ENCODE data around the gene ERCC6. TPM values are rescaled to one million over a fixed set of nuclear protein-coding genes. Genes with fewer than 3 reads are reported as not detected.
A peak's percentile ranks its signal among the peaks of the same experiment; 100 is the strongest.

ERCC6 gene
- total RNA-seq (10 to 100 TPM; 36.2 to 48.4 TPM), polyA plus RNA-seq (10 to 100 TPM in 1 of 2 donors, 1 to 10 TPM in 1; 8.5 to 16.0 TPM)
- long read RNA-seq, donor 1, partial matches to known transcripts, result 4 of 24 reads
- long read RNA-seq, donor 1, other reads (novel, unspliced or antisense), result 14 of 24 reads
- long read RNA-seq, donor 2, full-length matches to known transcripts, result 4 of 13 reads
- long read RNA-seq, donor 2, partial matches to known transcripts, result 3 of 13 reads
- long read RNA-seq, donor 2, other reads (novel, unspliced or antisense), result 6 of 13 reads

- WGBS, 2 donors, result 1% methylated on average over 75 of the region's 75 CpGs
- DNase-seq, result peak; percentile 99
- Histone ChIP-seq H3K9me3 (ENCODE audit: control insufficient read depth, low read length) (no peaks in the 10 kb centered on the region), H3K4me1 (ENCODE audit: control insufficient read depth in 1 of 2, insufficient read depth in 2 of 2, low read length in 2 of 2) (peaks cover 0 to 3% of the 10 kb centered on the region in 2 donors), H3K27ac (ENCODE audit: low read depth in 1 of 2, low read length in 2 of 2) (peak within 1 kb of the TSS in 1 of 2 donors; percentile 74), H3K36me3 (ENCODE audit: control insufficient read depth in 1 of 2, insufficient read depth in 2 of 2, low read length in 1 of 2) (no peaks in the 10 kb centered on the region), H3K4me3 (ENCODE audit: low read length in 2 of 2) (peak within 1 kb of the TSS; percentile 54 to 80), H3K27me3 (ENCODE audit: control insufficient read depth in 1 of 2, insufficient read depth in 2 of 2, low read length in 1 of 2) (no peaks in the 10 kb centered on the region)
- intact Hi-C loops (cut with DNase I), result no loop called here
- ATAC-seq (ENCODE audit: low FRiP score), result peak; percentile 99
Measured at GRCh38 chr10:49538381-49539319, at the start of gene ERCC6. Gene ERCC6, minus strand, starts transcription at chr10:49539121.

- Histone ChIP-seq H3K27ac (ENCODE audit: low read depth in 1 of 2, low read length in 2 of 2) (no peak overlapping the region), H3K4me3 (ENCODE audit: low read length in 2 of 2) (no peak overlapping the region), H3K27me3 (ENCODE audit: control insufficient read depth in 1 of 2, insufficient read depth in 2 of 2, low read length in 1 of 2) (no peaks in the 10 kb centered on the region), H3K36me3 (ENCODE audit: control insufficient read depth in 1 of 2, insufficient read depth in 2 of 2, low read length in 1 of 2) (no peaks in the 10 kb centered on the region), H3K9me3 (ENCODE audit: control insufficient read depth, low read length) (no peaks in the 10 kb centered on the region), H3K4me1 (ENCODE audit: control insufficient read depth in 1 of 2, insufficient read depth in 2 of 2, low read length in 2 of 2) (no peaks in the 10 kb centered on the region)
- ATAC-seq (ENCODE audit: low FRiP score), result no peak
- 81 to 88% methylated on average over 4 of the region's 4 CpGs for WGBS, 2 donors
- intact Hi-C loops (cut with DNase I), result no loop called here
- DNase-seq, result no peak
Measured at GRCh38 chr10:49587981-49588380, 49.1 kb upstream of the ERCC6 start.

- no peak for DNase-seq
- Histone ChIP-seq H3K36me3 (ENCODE audit: control insufficient read depth in 1 of 2, insufficient read depth in 2 of 2, low read length in 1 of 2) (no peaks in the 10 kb centered on the region), H3K27ac (ENCODE audit: low read depth in 1 of 2, low read length in 2 of 2) (no peak overlapping the region), H3K27me3 (ENCODE audit: control insufficient read depth in 1 of 2, insufficient read depth in 2 of 2, low read length in 1 of 2) (no peaks in the 10 kb centered on the region), H3K4me1 (ENCODE audit: control insufficient read depth in 1 of 2, insufficient read depth in 2 of 2, low read length in 2 of 2) (no peaks in the 10 kb centered on the region), H3K4me3 (ENCODE audit: low read length in 2 of 2) (no peak overlapping the region), H3K9me3 (ENCODE audit: control insufficient read depth, low read length) (no peaks in the 10 kb centered on the region)
- intact Hi-C loops (cut with DNase I), result no loop called here
- ATAC-seq (ENCODE audit: low FRiP score), result no peak
Measured at GRCh38 chr10:49585387-49585786, 46.5 kb upstream of the ERCC6 start.

- WGBS, 2 donors, result 4% methylated on average over 2 of the region's 2 CpGs
- intact Hi-C loops (cut with DNase I), result no loop called here
- Histone ChIP-seq H3K4me1 (ENCODE audit: control insufficient read depth in 1 of 2, insufficient read depth in 2 of 2, low read length in 2 of 2) (peaks cover 0 to 5% of the 10 kb centered on the region in 2 donors), H3K9me3 (ENCODE audit: control insufficient read depth, low read length) (no peaks in the 10 kb centered on the region), H3K27me3 (ENCODE audit: control insufficient read depth in 1 of 2, insufficient read depth in 2 of 2, low read length in 1 of 2) (no peaks in the 10 kb centered on the region), H3K36me3 (ENCODE audit: control insufficient read depth in 1 of 2, insufficient read depth in 2 of 2, low read length in 1 of 2) (no peaks in the 10 kb centered on the region), H3K27ac (ENCODE audit: low read depth in 1 of 2, low read length in 2 of 2) (peak overlapping the region in 1 of 2 donors; percentile 44), H3K4me3 (ENCODE audit: low read length in 2 of 2) (no peak overlapping the region)
- DNase-seq (no peak), ATAC-seq (ENCODE audit: low FRiP score) (no peak)
Measured at GRCh38 chr10:49579621-49580020, 40.7 kb upstream of the ERCC6 start.

GRCh38 chr10:49578392-49578791, 39.5 kb upstream of the ERCC6 start:
- DNase-seq (no peak), ATAC-seq (ENCODE audit: low FRiP score) (no peak)
- Histone ChIP-seq H3K27me3 (ENCODE audit: control insufficient read depth in 1 of 2, insufficient read depth in 2 of 2, low read length in 1 of 2) (no peaks in the 10 kb centered on the region), H3K36me3 (ENCODE audit: control insufficient read depth in 1 of 2, insufficient read depth in 2 of 2, low read length in 1 of 2) (no peaks in the 10 kb centered on the region), H3K4me1 (ENCODE audit: control insufficient read depth in 1 of 2, insufficient read depth in 2 of 2, low read length in 2 of 2) (peaks cover 0 to 5% of the 10 kb centered on the region in 2 donors), H3K4me3 (ENCODE audit: low read length in 2 of 2) (no peak overlapping the region), H3K9me3 (ENCODE audit: control insufficient read depth, low read length) (no peaks in the 10 kb centered on the region), H3K27ac (ENCODE audit: low read depth in 1 of 2, low read length in 2 of 2) (no peak overlapping the region)
- intact Hi-C loops (cut with DNase I), result no loop called here
- 97 to 98% methylated on average over 3 of the region's 3 CpGs for WGBS, 2 donors

GRCh38 chr10:49577182-49577925, 38.4 kb upstream of the ERCC6 start:
- WGBS, 2 donors, result 89 to 91% methylated on average over 2 of the region's 2 CpGs
- intact Hi-C loops (cut with DNase I), result no loop called here
- no peak overlapping the region for H3K4me3 ChIP-seq (ENCODE audit: low read length in 2 of 2)
- no peaks in the 10 kb centered on the region for H3K27me3 ChIP-seq (ENCODE audit: control insufficient read depth in 1 of 2, insufficient read depth in 2 of 2, low read length in 1 of 2)
- no peak for ATAC-seq (ENCODE audit: low FRiP score)
- no peaks in the 10 kb centered on the region for H3K9me3 ChIP-seq (ENCODE audit: control insufficient read depth, low read length)
- H3K4me1 ChIP-seq (ENCODE audit: control insufficient read depth in 1 of 2, insufficient read depth in 2 of 2, low read length in 2 of 2), result peaks cover 0 to 5% of the 10 kb centered on the region in 2 donors
- DNase-seq, result no peak
- H3K27ac ChIP-seq (ENCODE audit: low read depth in 1 of 2, low read length in 2 of 2), result no peak overlapping the region
- no peaks in the 10 kb centered on the region for H3K36me3 ChIP-seq (ENCODE audit: control insufficient read depth in 1 of 2, insufficient read depth in 2 of 2, low read length in 1 of 2)

- no peaks in the 10 kb centered on the region for H3K9me3 ChIP-seq (ENCODE audit: control insufficient read depth, low read length)
- no peak overlapping the region for H3K27ac ChIP-seq (ENCODE audit: low read depth in 1 of 2, low read length in 2 of 2)
- H3K36me3 ChIP-seq (ENCODE audit: control insufficient read depth in 1 of 2, insufficient read depth in 2 of 2, low read length in 1 of 2), result no peaks in the 10 kb centered on the region
- intact Hi-C loops (cut with DNase I), result no loop called here
- DNase-seq, result no peak
- H3K4me1 ChIP-seq (ENCODE audit: control insufficient read depth in 1 of 2, insufficient read depth in 2 of 2, low read length in 2 of 2), result peaks cover 0 to 5% of the 10 kb centered on the region in 2 donors
- no peak for ATAC-seq (ENCODE audit: low FRiP score)
- no peak overlapping the region for H3K4me3 ChIP-seq (ENCODE audit: low read length in 2 of 2)
- WGBS, 2 donors, result 86 to 89% methylated on average over 11 of the region's 11 CpGs
- no peaks in the 10 kb centered on the region for H3K27me3 ChIP-seq (ENCODE audit: control insufficient read depth in 1 of 2, insufficient read depth in 2 of 2, low read length in 1 of 2)
Measured at GRCh38 chr10:49575489-49576072, 36.7 kb upstream of the ERCC6 start.

GRCh38 chr10:49572594-49573114, 33.7 kb upstream of the ERCC6 start:
- H3K27me3 ChIP-seq (ENCODE audit: control insufficient read depth in 1 of 2, insufficient read depth in 2 of 2, low read length in 1 of 2), result no peaks in the 10 kb centered on the region
- WGBS, 2 donors, result 85 to 86% methylated on average over 9 of the region's 9 CpGs

More at GRCh38 chr10:49572594-49573114, 33.7 kb upstream of the ERCC6 start:
- Histone ChIP-seq H3K9me3 (ENCODE audit: control insufficient read depth, low read length) (no peaks in the 10 kb centered on the region), H3K27ac (ENCODE audit: low read depth in 1 of 2, low read length in 2 of 2) (no peak overlapping the region), H3K36me3 (ENCODE audit: control insufficient read depth in 1 of 2, insufficient read depth in 2 of 2, low read length in 1 of 2) (no peaks in the 10 kb centered on the region), H3K4me1 (ENCODE audit: control insufficient read depth in 1 of 2, insufficient read depth in 2 of 2, low read length in 2 of 2) (no peaks in the 10 kb centered on the region), H3K4me3 (ENCODE audit: low read length in 2 of 2) (no peak overlapping the region)
- DNase-seq (no peak), ATAC-seq (ENCODE audit: low FRiP score) (no peak)
- intact Hi-C loops (cut with DNase I), result no loop called here
